Trophoblast cell (in vitro differentiated cells and primary cell): ENCODE results near the gene CHEK2.
"Not testable (repeated sequence)": the region's sequence is repeated elsewhere in the genome, so short reads cannot be mapped to it uniquely, and the experiment has no call there.

Source experiments
- DNase-seq, 2 donors: peaks; one replicate each; pipeline ENCODE4 v3.0.0-alpha.2; 2016
- H2AFZ ChIP-seq: 2 replicates; pipeline ENCODE4 v1.6.1; 2013; ENCODE audit warnings: low read length, moderate library complexity, mild to moderate bottlenecking; ENCODE audit not compliant: insufficient read depth, poor library complexity
- H2AK5ac ChIP-seq: 2 replicates; pipeline ENCODE4 v1.6.1; 2013; ENCODE audit warnings: mild to moderate bottlenecking, low read length
- H2BK120ac ChIP-seq: 2 replicates; pipeline ENCODE4 v1.6.1; 2013; ENCODE audit warnings: low read length, mild to moderate bottlenecking, moderate library complexity; ENCODE audit not compliant: insufficient read depth, poor library complexity
- H2BK12ac ChIP-seq: 2 replicates; pipeline ENCODE4 v1.6.1; 2013; ENCODE audit warnings: mild to moderate bottlenecking, low read length, moderate library complexity
- H2BK5ac ChIP-seq: 2 replicates; pipeline ENCODE4 v1.6.1; 2013; ENCODE audit warnings: low read length, low read depth, moderate library complexity, mild to moderate bottlenecking; ENCODE audit not compliant: poor library complexity
- H3K14ac ChIP-seq: 2 replicates; pipeline ENCODE4 v1.6.1; 2013; ENCODE audit warnings: mild to moderate bottlenecking, low read length
- H3K18ac ChIP-seq: 2 replicates; pipeline ENCODE4 v1.6.1; 2013; ENCODE audit warnings: mild to moderate bottlenecking, low read length
- H3K23ac ChIP-seq: 2 replicates; pipeline ENCODE4 v1.6.1; 2013; ENCODE audit warnings: low read length
- H3K27ac ChIP-seq: 2 replicates; pipeline ENCODE4 v1.5.1; 2013; ENCODE audit warnings: low read depth, mild to moderate bottlenecking, inconsistent platforms, low read length, moderate library complexity
- H3K27me3 ChIP-seq: 2 replicates; pipeline ENCODE4 v1.6.1; 2013; ENCODE audit warnings: inconsistent platforms, mild to moderate bottlenecking, low read length, moderate library complexity; ENCODE audit not compliant: insufficient read depth
- H3K36me3 ChIP-seq, 2 experiments: 1 replicate in 1 of 2; 2 replicates in 1 of 2; pipeline ENCODE4 v1.6.1; 2013; ENCODE audit warnings: low read length in 2 of 2, mild to moderate bottlenecking in 2 of 2, moderate library complexity in 1 of 2; ENCODE audit not compliant: insufficient read depth in 2 of 2, control insufficient read depth in 1 of 2
- H3K4ac ChIP-seq: 2 replicates; pipeline ENCODE4 v1.6.1; 2013; ENCODE audit warnings: low read depth, mild to moderate bottlenecking, low read length, moderate library complexity
- H3K4me1 ChIP-seq, 2 experiments: 1 replicate in 1 of 2; 2 replicates in 1 of 2; pipeline ENCODE4 v1.6.1; 2013; ENCODE audit warnings: low read length in 2 of 2, mild to moderate bottlenecking in 2 of 2, moderate library complexity in 1 of 2; ENCODE audit not compliant: insufficient read depth in 2 of 2, control insufficient read depth in 1 of 2
- H3K4me2 ChIP-seq: 2 replicates; pipeline ENCODE4 v1.6.1; 2013; ENCODE audit warnings: inconsistent platforms, mild to moderate bottlenecking, low read length, moderate library complexity
- H3K4me3 ChIP-seq: 2 replicates; pipeline ENCODE4 v1.5.1; 2013; ENCODE audit warnings: mild to moderate bottlenecking, low read depth, low read length, inconsistent platforms
- H3K79me1 ChIP-seq: one replicate; pipeline ENCODE4 v1.6.1; 2013; ENCODE audit warnings: low read length
- H3K79me2 ChIP-seq: 2 replicates; pipeline ENCODE4 v1.6.1; 2013; ENCODE audit warnings: low read length, mild to moderate bottlenecking; ENCODE audit not compliant: control insufficient read depth, insufficient read depth, poor library complexity
- H3K9ac ChIP-seq: 2 replicates; pipeline ENCODE4 v1.6.1; 2013; ENCODE audit warnings: mild to moderate bottlenecking, low read length
- H3K9me3 ChIP-seq: 2 replicates; pipeline ENCODE4 v1.6.1; 2013; ENCODE audit warnings: low read depth, mild to moderate bottlenecking, control low read depth, inconsistent platforms, low read length; ENCODE audit not compliant: insufficient read depth
- H4K12ac ChIP-seq: 2 replicates; pipeline ENCODE4 v1.6.1; 2013; ENCODE audit warnings: low read depth, mild to moderate bottlenecking, low read length, moderate library complexity
- H4K8ac ChIP-seq: 2 replicates; pipeline ENCODE4 v1.6.1; 2013; ENCODE audit warnings: low read depth, mild to moderate bottlenecking, low read length, moderate library complexity
- H4K91ac ChIP-seq: one replicate; pipeline ENCODE4 v1.6.1; 2013; ENCODE audit warnings: low read depth, mild to moderate bottlenecking, low read length, moderate library complexity
- WGBS: extraction: QIAGEN DNeasy Blood & Tissue Kit; methylation state at CpG from one replicate; pipeline ENCODE4 v1.1.7; 2013; ENCODE audit warnings: missing lambda C conversion rate; ENCODE audit not compliant: insufficient read length, insufficient coverage; ENCODE audit errors: extremely low coverage; 5-methylcytosine and 5-hydroxymethylcytosine counted together

Gene CHEK2

GRCh38 chr22:28766628-28767027, 25.0 kb upstream of the CHEK2 start:
- Histone ChIP-seq H3K9ac (no peak overlapping the region), H3K27me3 (no peaks in the 10 kb centered on the region), H4K12ac (no peak overlapping the region), H2AK5ac (no peak overlapping the region), H3K4me3 (no peak overlapping the region), H3K79me2 (no peaks in the 10 kb centered on the region), H3K27ac (no peak overlapping the region), H3K36me3 (no peaks in the 10 kb centered on the region), H3K18ac (no peak overlapping the region), H4K91ac (no peak overlapping the region), H3K9me3 (no peaks in the 10 kb centered on the region), H3K14ac (no peak overlapping the region), H3K4me2 (no peak overlapping the region), H4K8ac (no peak overlapping the region), H2BK12ac (no peak overlapping the region), H2BK5ac (no peak overlapping the region), H3K79me1 (no peaks in the 10 kb centered on the region), H3K4ac (no peak overlapping the region), H3K4me1 (no peaks in the 10 kb centered on the region), H2BK120ac (no peak overlapping the region), H2AFZ (no peak overlapping the region), H3K23ac (no peak overlapping the region)
- no CpG with 5 or more reads among the region's 3 CpGs for WGBS
- DNase-seq = no peak

GRCh38 chr22:28762000-28762399, 20.4 kb upstream of the CHEK2 start:
- not testable (repeated sequence) for H4K91ac ChIP-seq
- WGBS = no CpG with 5 or more reads among the region's 4 CpGs

GRCh38 chr22:28761449-28761755, 19.8 kb upstream of the CHEK2 start:
- Histone ChIP-seq H2BK120ac (no peak overlapping the region), H4K91ac (no peak overlapping the region), H3K18ac (no peak overlapping the region), H3K23ac (no peak overlapping the region), H2BK12ac (no peak overlapping the region), H3K9me3 (no peaks in the 10 kb centered on the region), H3K4me2 (no peak overlapping the region), H4K12ac (no peak overlapping the region), H3K79me2 (no peaks in the 10 kb centered on the region), H3K36me3 (no peaks in the 10 kb centered on the region), H3K14ac (no peak overlapping the region), H2AFZ (no peak overlapping the region), H2BK5ac (no peak overlapping the region), H3K4ac (no peak overlapping the region), H4K8ac (no peak overlapping the region), H3K4me1 (no peaks in the 10 kb centered on the region), H3K9ac (no peak overlapping the region), H3K4me3 (no peak overlapping the region), H2AK5ac (no peak overlapping the region), H3K27me3 (no peaks in the 10 kb centered on the region), H3K27ac (no peak overlapping the region), H3K79me1 (no peaks in the 10 kb centered on the region)
- no CpG with 5 or more reads among the region's 10 CpGs for WGBS
- DNase-seq = no peak

More at GRCh38 chr22:28762000-28762399, 20.4 kb upstream of the CHEK2 start:
- not testable (repeated sequence) for H2BK5ac ChIP-seq, H3K4me1 ChIP-seq, H3K4ac ChIP-seq, H3K79me2 ChIP-seq, H3K27ac ChIP-seq, H3K4me2 ChIP-seq, H3K14ac ChIP-seq, H2AFZ ChIP-seq, H3K79me1 ChIP-seq, H3K9me3 ChIP-seq, H2BK12ac ChIP-seq, H4K8ac ChIP-seq, H2BK120ac ChIP-seq, H2AK5ac ChIP-seq, H3K18ac ChIP-seq, DNase-seq, H4K12ac ChIP-seq, H3K27me3 ChIP-seq, H3K9ac ChIP-seq, H3K4me3 ChIP-seq, H3K23ac ChIP-seq, H3K36me3 ChIP-seq

- Histone ChIP-seq H4K91ac (no peak overlapping the region), H3K4me3 (no peak overlapping the region), H3K79me2 (no peaks in the 10 kb centered on the region), H2BK5ac (no peak overlapping the region), H3K4ac (no peak overlapping the region), H3K27me3 (no peaks in the 10 kb centered on the region), H3K27ac (no peak overlapping the region), H2AK5ac (no peak overlapping the region), H3K36me3 (no peaks in the 10 kb centered on the region), H2AFZ (no peak overlapping the region), H3K4me2 (no peak overlapping the region), H3K4me1 (no peaks in the 10 kb centered on the region), H3K79me1 (no peaks in the 10 kb centered on the region), H2BK120ac (peak overlapping the region; percentile 2), H3K9me3 (no peaks in the 10 kb centered on the region), H2BK12ac (no peak overlapping the region), H3K9ac (no peak overlapping the region), H3K14ac (no peak overlapping the region), H3K18ac (no peak overlapping the region), H4K12ac (no peak overlapping the region), H4K8ac (no peak overlapping the region), H3K23ac (no peak overlapping the region)
- no CpG with 5 or more reads among the region's 3 CpGs for whole genome bisulfite sequencing
- no peak for DNase-seq
These were observed 18.4 kb upstream of the CHEK2 start for GRCh38 chr22:28759861-28760560.
